OCI-LY1 (cell line): Measurements from ENCODE around the gene PYGB.

Source experiments
- CTCF ChIP-seq: fragments of 200-600 bp; sonication (generic), shearing (Covaris generic); IDR thresholded peaks from 2 replicates; pipeline ENCODE4 v1.5.1; 2017; ENCODE audit warnings: mild to moderate bottlenecking, antibody characterized with exemption, low read length, moderate library complexity, mixed read lengths
- EZH2 ChIP-seq: fragments of 200-600 bp; sonication (generic), shearing (Covaris generic); IDR thresholded peaks from 2 replicates; pipeline ENCODE4 v1.8.0; 2017; ENCODE audit warnings: borderline replicate concordance, mixed run types, mild to moderate bottlenecking, antibody characterized with exemption, low read length, moderate library complexity, mixed read lengths

GRCh38 chr20:25327521-25328235, 79.8 kb downstream of the PYGB start:
- TF ChIP-seq CTCF (no peak), EZH2 (no peak)
